Adipocyte (in vitro differentiated cells): ENCODE data around the gene FGF7.

Source experiments
- DNase-seq: peaks from one replicate; pipeline ENCODE4 v3.0.0-alpha.2; 2015; ENCODE audit warnings: low read depth
- H3K27me3 ChIP-seq: replicated peaks from 2 replicates; pipeline ENCODE4 v1.7.0; 2013; ENCODE audit warnings: mild to moderate bottlenecking, low read length, moderate library complexity; ENCODE audit not compliant: control insufficient read depth, insufficient read depth
- H3K36me3 ChIP-seq: 2 replicates; pipeline ENCODE4 v1.7.0; 2013; ENCODE audit warnings: low read length, mild to moderate bottlenecking, moderate library complexity; ENCODE audit not compliant: control insufficient read depth, insufficient read depth, severe bottlenecking
- H3K4me1 ChIP-seq: 2 replicates; pipeline ENCODE4 v1.7.0; 2013; ENCODE audit warnings: mild to moderate bottlenecking, low read length, moderate library complexity; ENCODE audit not compliant: control insufficient read depth, insufficient read depth
- H3K4me3 ChIP-seq: 2 replicates; pipeline ENCODE4 v1.7.0; 2013; ENCODE audit warnings: mild to moderate bottlenecking, low read length, moderate library complexity
- H3K9ac ChIP-seq: 2 replicates; pipeline ENCODE4 v1.7.0; 2013; ENCODE audit warnings: mild to moderate bottlenecking, low read length, moderate library complexity
- H3K9me3 ChIP-seq: 2 replicates; pipeline ENCODE4 v1.7.0; 2013; ENCODE audit warnings: mild to moderate bottlenecking, low read length, moderate library complexity; ENCODE audit not compliant: control insufficient read depth

The FGF7 gene

GRCh38 chr15:49415638-49416037 lies 7.4 kb upstream of the FGF7 start:
- H3K4me3 ChIP-seq, result no peak overlapping the region
- H3K4me1 ChIP-seq, result peaks cover 15% of the 10 kb centered on the region
- no peak overlapping the region for H3K9ac ChIP-seq
- peak; percentile 88 for DNase-seq
- no peaks in the 10 kb centered on the region for H3K36me3 ChIP-seq
- no peaks in the 10 kb centered on the region for H3K9me3 ChIP-seq
- H3K27me3 ChIP-seq, result no peaks in the 10 kb centered on the region

- H3K4me1 ChIP-seq, result peaks cover 23% of the 10 kb centered on the region
- no peaks in the 10 kb centered on the region for H3K27me3 ChIP-seq
- no peaks in the 10 kb centered on the region for H3K9me3 ChIP-seq
- H3K9ac ChIP-seq, result no peak overlapping the region
- DNase-seq, result peak; percentile 56
- no peaks in the 10 kb centered on the region for H3K36me3 ChIP-seq
- H3K4me3 ChIP-seq, result no peak overlapping the region
Measured at GRCh38 chr15:49418811-49419210, 4.2 kb upstream of the FGF7 start.

GRCh38 chr15:49421991-49422390 lies 1.1 kb upstream of the FGF7 start:
- H3K9me3 ChIP-seq, result no peaks in the 10 kb centered on the region
- peaks cover 8% of the 10 kb centered on the region for H3K4me1 ChIP-seq
- peak overlapping the region; percentile 92 for H3K4me3 ChIP-seq
- H3K36me3 ChIP-seq, result no peaks in the 10 kb centered on the region
- DNase-seq, result peak; percentile 73
- peak overlapping the region; percentile 96 for H3K9ac ChIP-seq
- no peaks in the 10 kb centered on the region for H3K27me3 ChIP-seq

- H3K4me3 ChIP-seq, result peak overlapping the region; percentile 92
- peak overlapping the region; percentile 96 for H3K9ac ChIP-seq
- peaks cover 25% of the 10 kb centered on the region for H3K4me1 ChIP-seq
- no peaks in the 10 kb centered on the region for H3K27me3 ChIP-seq
- no peaks in the 10 kb centered on the region for H3K9me3 ChIP-seq
- peaks cover 6% of the 10 kb centered on the region for H3K36me3 ChIP-seq
- DNase-seq, result peak; percentile 25
Measured at GRCh38 chr15:49423901-49424550, 984 bp downstream of the FGF7 start.

- DNase-seq, result peak; percentile 22
- Histone ChIP-seq H3K4me1 (peaks cover 34% of the 10 kb centered on the region), H3K36me3 (peaks cover 12% of the 10 kb centered on the region), H3K9me3 (no peaks in the 10 kb centered on the region), H3K27me3 (no peaks in the 10 kb centered on the region), H3K4me3 (peak overlapping the region; percentile 92), H3K9ac (peak overlapping the region; percentile 96)
Measured at GRCh38 chr15:49424954-49425353, 1.9 kb downstream of the FGF7 start.

- H3K27me3 ChIP-seq, result no peaks in the 10 kb centered on the region
- no peak for DNase-seq
- H3K9ac ChIP-seq, result peak overlapping the region; percentile 96
- no peaks in the 10 kb centered on the region for H3K9me3 ChIP-seq
- H3K4me1 ChIP-seq, result peaks cover 51% of the 10 kb centered on the region
- H3K4me3 ChIP-seq, result peak overlapping the region; percentile 92
- H3K36me3 ChIP-seq, result peaks cover 30% of the 10 kb centered on the region
Measured at GRCh38 chr15:49427372-49427771, 4.3 kb downstream of the FGF7 start.

- H3K27me3 ChIP-seq, result no peaks in the 10 kb centered on the region
- H3K36me3 ChIP-seq, result peaks cover 41% of the 10 kb centered on the region
- no peaks in the 10 kb centered on the region for H3K9me3 ChIP-seq
- peaks cover 57% of the 10 kb centered on the region for H3K4me1 ChIP-seq
- DNase-seq, result peak; percentile 66
- H3K9ac ChIP-seq, result peak overlapping the region; percentile 96
- H3K4me3 ChIP-seq, result peak overlapping the region; percentile 92
Measured at GRCh38 chr15:49428409-49429095, 5.5 kb downstream of the FGF7 start.

- Histone ChIP-seq H3K9me3 (no peaks in the 10 kb centered on the region), H3K9ac (peak overlapping the region; percentile 96), H3K27me3 (no peaks in the 10 kb centered on the region), H3K36me3 (peaks cover 44% of the 10 kb centered on the region), H3K4me1 (peaks cover 69% of the 10 kb centered on the region), H3K4me3 (peak overlapping the region; percentile 92)
- no peak for DNase-seq
Measured at GRCh38 chr15:49430046-49430445, 7.0 kb downstream of the FGF7 start.

- Histone ChIP-seq H3K4me1 (peaks cover 92% of the 10 kb centered on the region), H3K27me3 (no peaks in the 10 kb centered on the region), H3K9me3 (no peaks in the 10 kb centered on the region), H3K9ac (peak overlapping the region; percentile 37), H3K4me3 (peak overlapping the region; percentile 49), H3K36me3 (peaks cover 42% of the 10 kb centered on the region)
- peak; percentile 35 for DNase-seq
Measured at GRCh38 chr15:49435174-49435573, 12.1 kb downstream of the FGF7 start.

GRCh38 chr15:49436751-49437150 lies 13.7 kb downstream of the FGF7 start:
- Histone ChIP-seq H3K4me3 (peak overlapping the region; percentile 49), H3K9ac (peak overlapping the region; percentile 37), H3K4me1 (peaks cover 96% of the 10 kb centered on the region), H3K36me3 (peaks cover 38% of the 10 kb centered on the region), H3K27me3 (no peaks in the 10 kb centered on the region), H3K9me3 (no peaks in the 10 kb centered on the region)
- DNase-seq, result no peak

- Histone ChIP-seq H3K27me3 (no peaks in the 10 kb centered on the region), H3K9me3 (no peaks in the 10 kb centered on the region), H3K36me3 (peaks cover 39% of the 10 kb centered on the region), H3K4me1 (peaks cover 94% of the 10 kb centered on the region), H3K4me3 (peak overlapping the region; percentile 49), H3K9ac (peak overlapping the region; percentile 33)
- no peak for DNase-seq
Measured at GRCh38 chr15:49438962-49439631, 16.1 kb downstream of the FGF7 start.
